Colonic mucosa (tissue), 4 donors: ENCODE measurements around the gene SDHA. TPM values are rescaled to one million over a fixed set of nuclear protein-coding genes. Genes with fewer than 3 reads are reported as not detected.

Experiments
- DNase-seq: peaks from one replicate; pipeline ENCODE4 v3.0.0-alpha.2; 2020
- H3K27ac ChIP-seq: fragments of 200-600 bp; one replicate; pipeline ENCODE4 v1.8.0; 2021
- H3K27me3 ChIP-seq: fragments of 200-600 bp; one replicate; pipeline ENCODE4 v1.8.0; 2021
- H3K36me3 ChIP-seq: fragments of 200-600 bp; one replicate; pipeline ENCODE4 v1.8.0; 2021
- H3K4me1 ChIP-seq: fragments of 200-600 bp; one replicate; pipeline ENCODE4 v1.8.0; 2021; ENCODE audit warnings: mild to moderate bottlenecking
- H3K4me3 ChIP-seq: fragments of 200-600 bp; one replicate; pipeline ENCODE4 v1.8.0; 2021
- H3K9ac ChIP-seq, 2 donors: one replicate each; pipeline ENCODE4 v1.7.0; 2013; ENCODE audit warnings: control low read depth in 2 of 2, low read depth in 2 of 2, low read length in 2 of 2
- H3K9me3 ChIP-seq: fragments of 200-600 bp; one replicate; pipeline ENCODE4 v1.8.0; 2021
- CTCF ChIP-seq: fragments of 200-600 bp; IDR thresholded peaks from one replicate; pipeline ENCODE4 v1.8.0; 2022; ENCODE audit warnings: antibody characterized with exemption, mild to moderate bottlenecking
- intact Hi-C: fragments of 100-400 bp; cut with DNase I; formaldehyde crosslinking; loops from one replicate; pipeline ENCODE4 v1.14.1; 2022
- total RNA-seq, 2 donors: library from RNA; stranded (reverse); fragmentation: NEBNext Ultra II Directional in 1 of 2; extraction: Animal tissue kit (Norgen Biotek cat#: 25700) in 1 of 2; gene quantifications; one replicate each; pipeline ENCODE4 v1.2.1, GENCODE V29; 2021
- donor health status: healthy.
- donor health status: DM: no; HTN: no; CAD: no.
- donor health status: DM: no; HTN: no; CAD: no.

SDHA gene
- total RNA-seq, 2 donors from 2014 or later, result 285 to 414 TPM

DNA sequence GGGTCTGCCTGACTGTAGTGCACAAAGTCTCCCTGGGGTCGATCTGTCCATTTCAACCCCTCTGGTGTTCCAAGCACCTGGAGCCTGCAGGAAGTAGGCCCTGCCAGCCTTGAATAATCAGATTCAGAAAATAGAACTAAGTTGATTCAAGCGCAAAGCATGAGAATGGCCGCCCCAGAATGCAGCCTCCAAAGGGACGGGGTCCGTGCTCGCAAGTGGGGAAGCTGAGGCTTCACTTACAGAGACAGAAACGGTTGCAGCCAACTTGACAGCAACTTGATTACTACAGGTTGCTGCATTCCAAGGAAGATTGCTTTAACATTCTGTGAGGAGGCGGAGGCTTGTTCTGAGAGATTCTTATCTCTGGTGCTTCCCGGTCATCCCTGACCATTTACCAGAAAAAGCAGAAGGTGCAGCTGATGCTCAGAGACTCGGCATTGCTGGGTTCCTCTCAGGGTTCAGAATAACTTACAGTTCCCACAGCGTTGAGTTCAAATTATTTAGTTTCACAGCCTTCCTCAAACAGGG is 41.8 kb upstream of the SDHA start:
- DNase-seq, result no peak
- Histone ChIP-seq H3K4me1 (no peaks in the 10 kb centered on the region), H3K36me3 (no peaks in the 10 kb centered on the region), H3K9me3 (no peaks in the 10 kb centered on the region), H3K27me3 (no peaks in the 10 kb centered on the region), H3K4me3 (no peak overlapping the region), H3K27ac (no peak overlapping the region), H3K9ac (no peak overlapping the region)
- intact Hi-C loops, result no loop called here
- TF ChIP-seq CTCF, result no peak

DNA sequence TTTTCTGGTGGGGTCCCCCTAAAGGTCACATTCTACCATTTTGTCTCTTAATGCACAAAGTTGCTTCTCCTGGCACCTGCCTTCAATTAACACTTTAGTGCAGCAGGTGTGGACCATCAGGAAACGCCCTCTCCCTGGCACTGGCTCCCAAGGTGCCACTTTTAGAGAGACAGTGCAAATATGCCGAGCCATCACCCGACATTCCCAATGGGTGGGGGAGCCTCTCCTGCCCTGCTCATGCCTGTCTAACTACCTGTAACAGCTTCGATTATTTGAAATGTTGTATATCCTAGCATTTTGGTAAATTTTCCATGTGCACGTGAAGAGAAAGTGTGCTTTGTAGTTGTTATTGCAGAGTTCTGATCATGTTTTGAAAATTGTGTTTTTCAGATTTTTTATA is 40.0 kb upstream of the SDHA start:
- Histone ChIP-seq H3K4me1 (no peaks in the 10 kb centered on the region), H3K27ac (no peak overlapping the region), H3K27me3 (no peaks in the 10 kb centered on the region), H3K9ac (no peak overlapping the region), H3K36me3 (no peaks in the 10 kb centered on the region), H3K4me3 (no peak overlapping the region), H3K9me3 (no peaks in the 10 kb centered on the region)
- no peak for DNase-seq
- intact Hi-C loops, result no loop called here
- no peak for TF ChIP-seq CTCF

DNA sequence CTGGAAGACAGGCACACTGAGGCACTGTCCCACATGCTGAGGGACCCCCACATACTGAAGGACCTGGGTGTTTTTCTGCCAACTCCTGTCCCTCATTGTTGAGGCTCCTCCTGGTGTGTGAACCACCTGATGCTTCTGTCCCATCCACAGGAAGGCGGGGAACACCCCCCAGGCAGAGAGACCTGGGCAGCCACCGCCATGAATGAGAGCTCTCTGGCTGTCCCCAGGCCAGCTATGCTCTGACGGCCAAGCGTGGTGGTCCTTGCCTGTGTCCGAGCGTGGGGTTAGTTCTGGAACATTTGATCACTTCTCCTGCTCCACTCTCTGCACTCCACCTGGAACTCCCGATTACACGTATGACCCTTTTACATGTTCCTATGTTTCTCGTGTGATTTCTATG is 38.7 kb upstream of the SDHA start:
- TF ChIP-seq CTCF, result no peak
- Histone ChIP-seq H3K9ac (no peak overlapping the region), H3K27ac (no peak overlapping the region), H3K4me3 (no peak overlapping the region), H3K27me3 (no peaks in the 10 kb centered on the region), H3K9me3 (no peaks in the 10 kb centered on the region), H3K4me1 (no peaks in the 10 kb centered on the region), H3K36me3 (no peaks in the 10 kb centered on the region)
- intact Hi-C loops, result no loop called here
- no peak for DNase-seq

GRCh38 chr5:180286-180918 is 37.7 kb upstream of the SDHA start:
- Histone ChIP-seq H3K36me3 (no peaks in the 10 kb centered on the region), H3K27me3 (no peaks in the 10 kb centered on the region), H3K4me1 (no peaks in the 10 kb centered on the region), H3K27ac (no peak overlapping the region), H3K4me3 (no peak overlapping the region), H3K9me3 (no peaks in the 10 kb centered on the region), H3K9ac (no peak overlapping the region)
- no peak for DNase-seq
- intact Hi-C loops, result no loop called here
- TF ChIP-seq CTCF, result no peak

GRCh38 chr5:181160-181559 is 37.0 kb upstream of the SDHA start:
- Histone ChIP-seq H3K27me3 (no peaks in the 10 kb centered on the region), H3K9ac (no peak overlapping the region), H3K27ac (no peak overlapping the region), H3K9me3 (no peaks in the 10 kb centered on the region), H3K4me1 (no peaks in the 10 kb centered on the region), H3K36me3 (no peaks in the 10 kb centered on the region), H3K4me3 (no peak overlapping the region)
- intact Hi-C loops, result no loop called here
- no peak for DNase-seq
- TF ChIP-seq CTCF, result no peak
